Measurements from ENCODE around the gene NOTO.
"Not testable (repeated sequence)": the region's sequence is repeated elsewhere in the genome, so short reads cannot be mapped to it uniquely, and the experiment has no call there.

NOTO gene

GRCh38 chr2:73202156-73203054 is at the start of gene NOTO:
TSS of gene NOTO (plus strand) at chr2:73202574. CDS start at chr2:73202667, 93 bp downstream.
- no peak for DNase-seq (ENCODE audit: low read depth)
- H3K4me3 ChIP-seq (ENCODE audit: low read depth, low read length), result no peak within 1 kb of the TSS
- TF ChIP-seq CTCF (IDR thresholded peaks at IDR 0.05; ENCODE audit: control insufficient read depth, extremely low read depth, insufficient read depth), result no peak

GRCh38 chr2:73156539-73157124 is 45.7 kb upstream of the NOTO start:
- H3K4me3 ChIP-seq (ENCODE audit: low read depth, low read length), result no peak overlapping the region
- no peak for DNase-seq (ENCODE audit: low read depth)
- TF ChIP-seq CTCF (IDR thresholded peaks at IDR 0.05; ENCODE audit: control insufficient read depth, extremely low read depth, insufficient read depth), result peak; percentile 62

- DNase-seq (ENCODE audit: low read depth), result no peak
- no peak for TF ChIP-seq CTCF (IDR thresholded peaks at IDR 0.05; ENCODE audit: control insufficient read depth, extremely low read depth, insufficient read depth)
Observed at GRCh38 chr2:73162856-73163391, 39.5 kb upstream of the NOTO start.

GRCh38 chr2:73163483-73164367 is 38.6 kb upstream of the NOTO start:
- no peak for DNase-seq (ENCODE audit: low read depth)
- peak; percentile 63 for TF ChIP-seq CTCF (IDR thresholded peaks at IDR 0.05; ENCODE audit: control insufficient read depth, extremely low read depth, insufficient read depth)
- H3K4me3 ChIP-seq (ENCODE audit: low read depth, low read length), result no peak overlapping the region

More at GRCh38 chr2:73162856-73163391, 39.5 kb upstream of the NOTO start:
- H3K4me3 ChIP-seq (ENCODE audit: low read depth, low read length), result no peak overlapping the region

GRCh38 chr2:73165978-73166377 is 36.4 kb upstream of the NOTO start:
- DNase-seq (ENCODE audit: low read depth); H3K4me3 ChIP-seq (ENCODE audit: low read depth, low read length): not testable (repeated sequence)

- not testable (repeated sequence) for DNase-seq (ENCODE audit: low read depth); H3K4me3 ChIP-seq (ENCODE audit: low read depth, low read length)
Observed at GRCh38 chr2:73166813-73167212, 35.6 kb upstream of the NOTO start.

- DNase-seq (ENCODE audit: low read depth); H3K4me3 ChIP-seq (ENCODE audit: low read depth, low read length): not testable (repeated sequence)
Observed at GRCh38 chr2:73168348-73168747, 34.0 kb upstream of the NOTO start.

- not testable (repeated sequence) for DNase-seq (ENCODE audit: low read depth); H3K4me3 ChIP-seq (ENCODE audit: low read depth, low read length)
Observed at GRCh38 chr2:73170341-73170740, 32.0 kb upstream of the NOTO start.

Data from LNCaP clone FGC (cell line).